ENCODE measurements around the gene HPS4. TPM values are rescaled to one million over a fixed set of nuclear protein-coding genes. Genes with fewer than 3 reads are reported as not detected.

Gene HPS4
- total and polyA plus RNA-seq, 10 of the 15 experiments (the other 5 are each of a cell fraction or from before 2014, with no cell fraction given) = 11.7 to 36.7 (median 30.8) TPM

- TF ChIP-seq IKZF1 (conservative IDR thresholded peaks at IDR 0.05) = peak; percentile 93
- peak; percentile 66; the same call in 1 of the 2 replicates for TF ChIP-seq HDGF (IDR thresholded peaks at IDR 0.05)
- TF ChIP-seq PAX8 (IDR thresholded peaks at IDR 0.05) = no peak
- TF ChIP-seq, protein P1, sequence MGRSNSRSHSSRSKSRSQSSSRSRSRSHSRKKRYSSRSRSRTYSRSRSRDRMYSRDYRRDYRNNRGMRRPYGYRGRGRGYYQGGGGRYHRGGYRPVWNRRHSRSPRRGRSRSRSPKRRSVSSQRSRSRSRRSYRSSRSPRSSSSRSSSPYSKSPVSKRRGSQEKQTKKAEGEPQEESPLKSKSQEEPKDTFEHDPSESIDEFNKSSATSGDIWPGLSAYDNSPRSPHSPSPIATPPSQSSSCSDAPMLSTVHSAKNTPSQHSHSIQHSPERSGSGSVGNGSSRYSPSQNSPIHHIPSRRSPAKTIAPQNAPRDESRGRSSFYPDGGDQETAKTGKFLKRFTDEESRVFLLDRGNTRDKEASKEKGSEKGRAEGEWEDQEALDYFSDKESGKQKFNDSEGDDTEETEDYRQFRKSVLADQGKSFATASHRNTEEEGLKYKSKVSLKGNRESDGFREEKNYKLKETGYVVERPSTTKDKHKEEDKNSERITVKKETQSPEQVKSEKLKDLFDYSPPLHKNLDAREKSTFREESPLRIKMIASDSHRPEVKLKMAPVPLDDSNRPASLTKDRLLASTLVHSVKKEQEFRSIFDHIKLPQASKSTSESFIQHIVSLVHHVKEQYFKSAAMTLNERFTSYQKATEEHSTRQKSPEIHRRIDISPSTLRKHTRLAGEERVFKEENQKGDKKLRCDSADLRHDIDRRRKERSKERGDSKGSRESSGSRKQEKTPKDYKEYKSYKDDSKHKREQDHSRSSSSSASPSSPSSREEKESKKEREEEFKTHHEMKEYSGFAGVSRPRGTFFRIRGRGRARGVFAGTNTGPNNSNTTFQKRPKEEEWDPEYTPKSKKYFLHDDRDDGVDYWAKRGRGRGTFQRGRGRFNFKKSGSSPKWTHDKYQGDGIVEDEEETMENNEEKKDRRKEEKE (IDR thresholded peaks at IDR 0.05) = no peak
- TF ChIP-seq CHD2 (IDR thresholded peaks at IDR 0.05; ENCODE audit: borderline replicate concordance, low read depth, low read length) = peak; percentile 83; the same call in 1 of the 2 replicates
- TF ChIP-seq POLR2A (IDR thresholded peaks at IDR 0.05; ENCODE audit: low read depth, low read length) = peak; percentile 95
- no peak for TF ChIP-seq SMAD5 (IDR thresholded peaks at IDR 0.05; ENCODE audit: low read depth)
- TF ChIP-seq BMI1 (IDR thresholded peaks at IDR 0.05; ENCODE audit: borderline replicate concordance) = no peak
- peak; percentile 12 to 19; a peak in 1 of 4 replicates for TF ChIP-seq EP300 (IDR thresholded peaks at IDR 0.05; ENCODE audit: borderline replicate concordance in 1 of 2, control insufficient read depth in 1 of 2, low read depth in 2 of 2, low read length in 2 of 2)
- TF ChIP-seq ZNF217 (IDR thresholded peaks at IDR 0.05) = peak; percentile 72; the same call in 1 of the 2 replicates
- TF ChIP-seq TARDBP (IDR thresholded peaks at IDR 0.05; ENCODE audit: borderline replicate concordance) = peak; percentile 73; the same call in 1 of the 2 replicates
- no peak for TF ChIP-seq ZBTB33 (IDR thresholded peaks at IDR 0.05)
- no peak for TF ChIP-seq SREBF1 (IDR thresholded peaks at IDR 0.05; ENCODE audit: low read length)
- no peak for TF ChIP-seq RAD21 (IDR thresholded peaks at IDR 0.05; ENCODE audit: insufficient read depth, low read depth, low read length)
- TF ChIP-seq TAF1 (IDR thresholded peaks at IDR 0.05; ENCODE audit: borderline replicate concordance, low read depth, low read length) = peak; percentile 89; the same call in 1 of the 2 replicates
- peak; percentile 68 for TF ChIP-seq LARP7 (IDR thresholded peaks at IDR 0.05)
- 0 out of 2 replicates have a peak, but pooled peaks have one; percentile 8 for TF ChIP-seq RCOR1 (conservative IDR thresholded peaks at IDR 0.05; ENCODE audit: low read depth, low read length)
- TF ChIP-seq BCL11A (IDR thresholded peaks at IDR 0.05; ENCODE audit: low read depth, low read length) = no peak
- peak; percentile 84; the same call in 1 of the 2 replicates for TF ChIP-seq MXI1 (IDR thresholded peaks at IDR 0.05; ENCODE audit: low read depth, low read length)
- peak; percentile 33 for TF ChIP-seq MYC (IDR thresholded peaks at IDR 0.05; ENCODE audit: insufficient read depth, insufficient read length, insufficient replicate concordance, low read length, severe bottlenecking)
- TF ChIP-seq SUZ12 (IDR thresholded peaks at IDR 0.05; ENCODE audit: unreplicated experiment) = no peak
- TF ChIP-seq NR2C1 (IDR thresholded peaks at IDR 0.05) = peak; percentile 85
- peak; percentile 83; the same call in 1 of the 2 replicates for TF ChIP-seq HDAC2 (IDR thresholded peaks at IDR 0.05)
- no peak for TF ChIP-seq WRNIP1 (IDR thresholded peaks at IDR 0.05; ENCODE audit: borderline replicate concordance, low read depth, low read length)
- no peak for TF ChIP-seq ZZZ3 (IDR thresholded peaks at IDR 0.05; ENCODE audit: control insufficient read depth, insufficient read length, low read depth)
- peak; percentile 78 for TF ChIP-seq ESRRA (IDR thresholded peaks at IDR 0.05; ENCODE audit: low read length)
- no peak for TF ChIP-seq STAT3 (IDR thresholded peaks at IDR 0.05; ENCODE audit: low read depth, low read length)
- TF ChIP-seq PML (IDR thresholded peaks at IDR 0.05; ENCODE audit: low read length) = peak; percentile 52; the same call in 1 of the 2 replicates
Measured at GRCh38 chr22:26483439-26484359, at the start of gene HPS4, which contains the start of gene SRRD (continued).

All from GM12878 (cell line).